ENCODE measurements around the gene TAGLN3.

DNA sequence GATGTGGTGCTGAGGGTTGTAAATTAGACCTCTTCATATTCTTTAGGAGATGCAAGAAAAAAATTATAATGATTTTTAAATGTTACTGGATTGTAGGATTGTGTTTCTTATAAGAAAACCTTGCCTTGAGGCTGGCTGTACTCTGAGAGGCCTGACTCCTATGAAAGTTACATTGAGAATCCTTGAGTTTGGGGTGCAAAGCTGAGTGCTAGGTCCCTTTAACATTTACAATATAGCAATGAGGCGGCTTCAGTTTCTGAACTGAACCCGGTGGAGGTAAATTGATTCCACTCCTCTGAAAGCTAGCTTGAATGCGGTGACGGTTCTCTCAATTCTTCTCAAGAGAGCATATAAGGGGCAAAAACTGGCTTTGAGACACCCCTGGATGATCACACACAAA lies 35.7 kb downstream of the TAGLN3 start, which contains the start of gene TMPRSS7:
- TF ChIP-seq, protein P1, sequence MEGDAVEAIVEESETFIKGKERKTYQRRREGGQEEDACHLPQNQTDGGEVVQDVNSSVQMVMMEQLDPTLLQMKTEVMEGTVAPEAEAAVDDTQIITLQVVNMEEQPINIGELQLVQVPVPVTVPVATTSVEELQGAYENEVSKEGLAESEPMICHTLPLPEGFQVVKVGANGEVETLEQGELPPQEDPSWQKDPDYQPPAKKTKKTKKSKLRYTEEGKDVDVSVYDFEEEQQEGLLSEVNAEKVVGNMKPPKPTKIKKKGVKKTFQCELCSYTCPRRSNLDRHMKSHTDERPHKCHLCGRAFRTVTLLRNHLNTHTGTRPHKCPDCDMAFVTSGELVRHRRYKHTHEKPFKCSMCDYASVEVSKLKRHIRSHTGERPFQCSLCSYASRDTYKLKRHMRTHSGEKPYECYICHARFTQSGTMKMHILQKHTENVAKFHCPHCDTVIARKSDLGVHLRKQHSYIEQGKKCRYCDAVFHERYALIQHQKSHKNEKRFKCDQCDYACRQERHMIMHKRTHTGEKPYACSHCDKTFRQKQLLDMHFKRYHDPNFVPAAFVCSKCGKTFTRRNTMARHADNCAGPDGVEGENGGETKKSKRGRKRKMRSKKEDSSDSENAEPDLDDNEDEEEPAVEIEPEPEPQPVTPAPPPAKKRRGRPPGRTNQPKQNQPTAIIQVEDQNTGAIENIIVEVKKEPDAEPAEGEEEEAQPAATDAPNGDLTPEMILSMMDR (conservative IDR thresholded peaks at IDR 0.05; ENCODE audit: low read depth, low read length): no peak
- no peak for TF ChIP-seq EZH2 (IDR thresholded peaks at IDR 0.05; ENCODE audit: borderline replicate concordance, low read depth, low read length, poor library complexity, severe bottlenecking)
